SKM-1 treated with dmso at 0.1 percent for 144 hours (cell line): ENCODE data around the gene WARS2.

ENCODE experiments used
- DNase-seq: peaks from one replicate; lab custom pipeline; 2025; ENCODE audit not compliant: unreplicated experiment; lab: John Stamatoyannopoulos, UW

The WARS2 gene

GRCh38 chr1:119084798-119085197 is 55.7 kb downstream of the WARS2 start:
- DNase-seq = no peak

- DNase-seq = no peak
Observed at GRCh38 chr1:119083980-119084379, 56.5 kb downstream of the WARS2 start.

GRCh38 chr1:119083479-119083878 is 57.0 kb downstream of the WARS2 start:
- DNase-seq = no peak

GRCh38 chr1:119081700-119082099 is 58.8 kb downstream of the WARS2 start:
- DNase-seq = no peak

GRCh38 chr1:119081267-119081666 is 59.2 kb downstream of the WARS2 start:
- no peak for DNase-seq

- DNase-seq = no peak
Observed at GRCh38 chr1:119080586-119080985, 59.9 kb downstream of the WARS2 start.

- DNase-seq = no peak
Observed at GRCh38 chr1:119079881-119080280, 60.6 kb downstream of the WARS2 start.

- DNase-seq = no peak
Observed at GRCh38 chr1:119075614-119076013, 64.8 kb downstream of the WARS2 start.

GRCh38 chr1:119071321-119071720 is 69.1 kb downstream of the WARS2 start:
- DNase-seq = no peak

GRCh38 chr1:119069682-119070081 is 70.8 kb downstream of the WARS2 start:
- no peak for DNase-seq

GRCh38 chr1:119068427-119068826 is 72.0 kb downstream of the WARS2 start:
- no peak for DNase-seq

GRCh38 chr1:119061700-119062099 is 78.8 kb downstream of the WARS2 start:
- DNase-seq = no peak

GRCh38 chr1:119055568-119055967 is 84.9 kb downstream of the WARS2 start:
- DNase-seq = no peak

- no peak for DNase-seq
Observed at GRCh38 chr1:119053917-119054316, 86.5 kb downstream of the WARS2 start.

GRCh38 chr1:119052267-119052666 is 88.2 kb downstream of the WARS2 start:
- DNase-seq = no peak

GRCh38 chr1:119048624-119049404 is 91.6 kb downstream of the WARS2 start:
- DNase-seq = no peak

- no peak for DNase-seq
Observed at GRCh38 chr1:119046785-119047438, 93.5 kb downstream of the WARS2 start.

GRCh38 chr1:119046429-119046784 is 94.0 kb downstream of the WARS2 start:
- no peak for DNase-seq

- no peak for DNase-seq
Observed at GRCh38 chr1:119045096-119045746, 95.2 kb downstream of the WARS2 start.

- no peak for DNase-seq
Observed at GRCh38 chr1:119040906-119041305, 99.5 kb downstream of the WARS2 start.

GRCh38 chr1:119040489-119040888 is 100.0 kb downstream of the WARS2 start:
- no peak for DNase-seq

GRCh38 chr1:119038363-119038762 is 102.1 kb downstream of the WARS2 start:
- no peak for DNase-seq
